ENCODE measurements around the gene SARS1.

GRCh38 chr1:109280862-109281261 is 67.1 kb downstream of the SARS1 start:
- no peak for TF ChIP-seq CTCF (conservative IDR thresholded peaks at IDR 0.05; ENCODE audit: low read length)
- TF ChIP-seq EZH2phosphoT487 (IDR thresholded peaks at IDR 0.05; ENCODE audit: borderline replicate concordance), result no peak

All from Loucy (cell line).